A549 (cell line): ENCODE results near the gene MAPT.

Source experiments
- CTCF ChIP-seq: fragments of >200 bp; sonication (Bioruptor Twin); formaldehyde crosslinking; IDR thresholded peaks from 3 replicates; pipeline ENCODE4 v1.5.1; 2016
- E2F6 ChIP-seq: IDR thresholded peaks from 2 replicates; pipeline ENCODE4 v1.6.1; 2012; ENCODE audit warnings: low read depth, borderline replicate concordance
- JUN ChIP-seq, 2 experiments: fragments of >200 bp; sonication (Bioruptor Twin); formaldehyde crosslinking; IDR thresholded peaks; 2 replicates in 1 of 2; 3 replicates in 1 of 2; pipeline ENCODE4 v1.6.1; 2016 to 2017
- MAFK ChIP-seq: fragments of 450-650 bp; IDR thresholded peaks from 2 replicates; pipeline ENCODE4 v1.6.1; 2014; ENCODE audit not compliant: partially characterized antibody
- POLR2A ChIP-seq: IDR thresholded peaks from 2 replicates; pipeline ENCODE4 v1.6.1; 2012; ENCODE audit warnings: mild to moderate bottlenecking, low read length
- REST ChIP-seq: fragments of 200-600 bp; sonication (generic); IDR thresholded peaks from 2 replicates; pipeline ENCODE4 v1.6.1; 2016; ENCODE audit warnings: antibody characterized with exemption, mild to moderate bottlenecking, moderate library complexity
- USF2 ChIP-seq: fragments of 450-650 bp; IDR thresholded peaks from 2 replicates; pipeline ENCODE4 v1.6.1; 2014; ENCODE audit warnings: antibody characterized with exemption
- ZSCAN20 ChIP-seq: fragments of 250-450 bp; sonication (Bioruptor Pico); IDR thresholded peaks from 2 replicates; pipeline ENCODE4 v1.8.0; 2022; ENCODE audit warnings: mild to moderate bottlenecking, moderate library complexity

- TF ChIP-seq USF2 (no peak), E2F6 (no peak), MAFK (no peak), JUN (IDR thresholded peaks at IDR 0.05) (no peak), REST (no peak), CTCF (no peak), ZSCAN20 (CRISPR knock-in tag) (no peak), POLR2A (no peak)
Observed at GRCh38 chr17:45992175-45992574, 97.8 kb downstream of the MAPT start.
